Natural killer cell (primary cell): ENCODE measurements around the gene NR6A1. TPM values are rescaled to one million over a fixed set of nuclear protein-coding genes. Genes with fewer than 3 reads are reported as not detected.
A peak's percentile ranks its signal among the peaks of the same experiment; 100 is the strongest.

Experiments used
- ATAC-seq, 3 donors: fragments of 150-1000 bp in 2 of 3; fragments of 200-7000 bp in 1 of 3; cut with Tn5 transposase; 1 replicate in 1 of 3; 2 replicates in 2 of 3; pipeline ENCODE4 v1.10.0; 2021; ENCODE audit warnings: mild to moderate bottlenecking in 2 of 3, moderate library complexity in 2 of 3
- DNase-seq, 2 donors: peaks; one replicate each; pipeline versions ENCODE4 v3.0.0 to v3.0.0-alpha.2; 2013 to 2021; ENCODE audit warnings: mixed read lengths in 1 of 2
- H3K27ac ChIP-seq: one replicate; pipeline ENCODE4 v1.5.1; 2013; ENCODE audit warnings: mild to moderate bottlenecking, low read length
- H3K27me3 ChIP-seq: one replicate; pipeline ENCODE4 v1.6.1; 2013; ENCODE audit warnings: low read length; ENCODE audit not compliant: control insufficient read depth, insufficient read depth
- H3K36me3 ChIP-seq: one replicate; pipeline ENCODE4 v1.6.1; 2013; ENCODE audit warnings: low read length; ENCODE audit not compliant: control insufficient read depth, insufficient read depth
- H3K4me1 ChIP-seq: one replicate; pipeline ENCODE4 v1.6.1; 2013; ENCODE audit warnings: low read length; ENCODE audit not compliant: control insufficient read depth, insufficient read depth
- H3K4me3 ChIP-seq: one replicate; pipeline ENCODE4 v1.5.1; 2013; ENCODE audit warnings: low read length
- H3K9me3 ChIP-seq: one replicate; pipeline ENCODE4 v1.6.1; 2013; ENCODE audit warnings: low read length; ENCODE audit not compliant: control insufficient read depth, insufficient read depth
- H3K27ac Mint-ChIP-seq, 2 donors: one replicate each; pipeline ENCODE4 v1.8.0; 2022; ENCODE audit warnings: mild to moderate bottlenecking in 2 of 2, mixed read lengths in 2 of 2, moderate library complexity in 1 of 2
- H3K27me3 Mint-ChIP-seq, 2 donors: one replicate each; pipeline ENCODE4 v1.8.0; 2022; ENCODE audit warnings: low read depth in 2 of 2, mixed read lengths in 2 of 2
- H3K36me3 Mint-ChIP-seq: one replicate; pipeline ENCODE4 v1.8.0; 2022; ENCODE audit warnings: mixed read lengths
- H3K4me1 Mint-ChIP-seq, 2 donors: one replicate each; pipeline ENCODE4 v1.8.0; 2022; ENCODE audit warnings: mixed read lengths in 2 of 2
- H3K4me3 Mint-ChIP-seq: one replicate; pipeline ENCODE4 v1.8.0; 2022; ENCODE audit warnings: mild to moderate bottlenecking, moderate library complexity, mixed read lengths
- H3K9me3 Mint-ChIP-seq, 2 donors: one replicate each; pipeline ENCODE4 v1.8.0; 2022; ENCODE audit warnings: mixed read lengths in 2 of 2
- WGBS: methylation state at CpG from one replicate; pipeline ENCODE4 v1.1.7; 2013; ENCODE audit warnings: missing lambda C conversion rate; ENCODE audit not compliant: insufficient coverage; 5-methylcytosine and 5-hydroxymethylcytosine counted together
- intact Hi-C: fragments of 100-400 bp; cut with micrococcal nuclease; formaldehyde crosslinking; loops from one replicate; pipeline ENCODE4 v1.14.2; 2022
- total RNA-seq, 4 donors: library from RNA; stranded (reverse); fragments of 120-200 nt in 1 of 4; gene quantifications; one replicate each; pipeline versions ENCODE4 v1.2.3 to v1.2.4, GENCODE V29; 2013 to 2022
- TF ChIP-seq, protein P1 (sequence below): fragments of 200-600 bp; IDR thresholded peaks from one replicate; pipeline ENCODE4 v1.8.0; 2022; ENCODE audit warnings: antibody characterized with exemption

Gene NR6A1
- total RNA-seq, 3 donors from 2014 or later (not counting 1 experiment from before 2014, with no cell fraction given), result 0.07 to 0.75 (median 0.49) TPM

DNA sequence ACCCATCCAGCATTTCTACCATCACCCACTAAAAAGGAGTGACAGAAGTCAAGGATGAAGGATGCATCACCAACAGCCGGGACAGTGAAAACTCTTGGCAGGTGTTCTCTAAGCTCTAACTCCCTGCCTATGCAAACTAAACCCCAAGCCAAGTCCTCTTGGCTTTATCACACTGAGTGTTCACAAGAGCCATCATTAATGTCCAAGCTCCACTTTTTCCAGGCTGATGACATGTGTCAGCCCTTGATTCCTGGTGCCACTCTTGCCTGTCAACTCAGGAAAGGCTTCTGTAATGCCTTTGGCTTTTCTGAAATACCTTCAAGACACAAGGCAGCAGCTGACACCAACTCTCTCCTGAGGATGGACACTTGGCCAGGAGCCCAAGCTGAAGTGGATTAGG is 86.9 kb downstream of the NR6A1 start:
- Mint-ChIP-seq H3K4me3 (peak overlapping the region; percentile 21), H3K27ac (peak overlapping the region; percentile 30 to 61), H3K4me1 (peaks cover 48 to 73% of the 10 kb centered on the region in 2 donors), H3K27me3 (no peaks in the 10 kb centered on the region), H3K36me3 (no peaks in the 10 kb centered on the region), H3K9me3 (no peaks in the 10 kb centered on the region)
- H3K36me3 ChIP-seq, result peaks cover 2% of the 10 kb centered on the region
- 94% methylated on average over 1 of the region's 1 CpG for WGBS
- H3K4me1 ChIP-seq, result peaks cover 12% of the 10 kb centered on the region
- intact Hi-C loops, result no loop called here
- no peaks in the 10 kb centered on the region for H3K9me3 ChIP-seq
- H3K27ac ChIP-seq, result no peak overlapping the region
- no peaks in the 10 kb centered on the region for H3K27me3 ChIP-seq
- DNase-seq (no peak), ATAC-seq (no peak)
- no peak overlapping the region for H3K4me3 ChIP-seq
- TF ChIP-seq, protein P1, sequence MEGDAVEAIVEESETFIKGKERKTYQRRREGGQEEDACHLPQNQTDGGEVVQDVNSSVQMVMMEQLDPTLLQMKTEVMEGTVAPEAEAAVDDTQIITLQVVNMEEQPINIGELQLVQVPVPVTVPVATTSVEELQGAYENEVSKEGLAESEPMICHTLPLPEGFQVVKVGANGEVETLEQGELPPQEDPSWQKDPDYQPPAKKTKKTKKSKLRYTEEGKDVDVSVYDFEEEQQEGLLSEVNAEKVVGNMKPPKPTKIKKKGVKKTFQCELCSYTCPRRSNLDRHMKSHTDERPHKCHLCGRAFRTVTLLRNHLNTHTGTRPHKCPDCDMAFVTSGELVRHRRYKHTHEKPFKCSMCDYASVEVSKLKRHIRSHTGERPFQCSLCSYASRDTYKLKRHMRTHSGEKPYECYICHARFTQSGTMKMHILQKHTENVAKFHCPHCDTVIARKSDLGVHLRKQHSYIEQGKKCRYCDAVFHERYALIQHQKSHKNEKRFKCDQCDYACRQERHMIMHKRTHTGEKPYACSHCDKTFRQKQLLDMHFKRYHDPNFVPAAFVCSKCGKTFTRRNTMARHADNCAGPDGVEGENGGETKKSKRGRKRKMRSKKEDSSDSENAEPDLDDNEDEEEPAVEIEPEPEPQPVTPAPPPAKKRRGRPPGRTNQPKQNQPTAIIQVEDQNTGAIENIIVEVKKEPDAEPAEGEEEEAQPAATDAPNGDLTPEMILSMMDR, result no peak

DNA sequence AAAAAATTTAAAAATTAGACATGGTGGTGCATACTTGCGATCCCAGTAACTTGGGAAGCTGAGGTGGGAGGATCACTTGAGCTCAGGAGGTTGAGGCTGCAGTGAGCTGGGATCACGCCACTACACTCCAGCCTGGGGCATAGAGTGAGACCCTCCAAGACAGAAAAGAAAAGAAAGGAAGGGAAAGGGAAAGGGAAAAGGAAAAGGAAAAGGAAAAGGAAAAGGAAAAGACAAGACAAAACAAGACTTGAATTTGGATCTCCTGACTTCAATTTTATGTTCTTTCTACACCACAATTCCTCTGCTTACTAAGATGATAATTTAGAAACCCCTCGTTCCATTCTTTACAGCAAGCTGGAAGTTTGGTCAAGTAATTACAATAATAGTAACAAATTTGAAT is 88.1 kb downstream of the NR6A1 start:
- Histone ChIP-seq H3K27me3 (no peaks in the 10 kb centered on the region), H3K4me1 (peaks cover 12% of the 10 kb centered on the region), H3K4me3 (no peak overlapping the region), H3K36me3 (peaks cover 2% of the 10 kb centered on the region), H3K9me3 (no peaks in the 10 kb centered on the region), H3K27ac (no peak overlapping the region)
- Mint-ChIP-seq H3K9me3 (no peaks in the 10 kb centered on the region), H3K27ac (peak overlapping the region; percentile 27 to 61), H3K4me1 (peaks cover 52 to 74% of the 10 kb centered on the region in 2 donors), H3K4me3 (no peak overlapping the region), H3K36me3 (no peaks in the 10 kb centered on the region), H3K27me3 (no peaks in the 10 kb centered on the region)
- 97% methylated on average over 2 of the region's 3 CpGs for WGBS
- TF ChIP-seq, protein P1, result no peak
- intact Hi-C loops, result no loop called here
- DNase-seq, result no peak
- ATAC-seq, result no peak

DNA sequence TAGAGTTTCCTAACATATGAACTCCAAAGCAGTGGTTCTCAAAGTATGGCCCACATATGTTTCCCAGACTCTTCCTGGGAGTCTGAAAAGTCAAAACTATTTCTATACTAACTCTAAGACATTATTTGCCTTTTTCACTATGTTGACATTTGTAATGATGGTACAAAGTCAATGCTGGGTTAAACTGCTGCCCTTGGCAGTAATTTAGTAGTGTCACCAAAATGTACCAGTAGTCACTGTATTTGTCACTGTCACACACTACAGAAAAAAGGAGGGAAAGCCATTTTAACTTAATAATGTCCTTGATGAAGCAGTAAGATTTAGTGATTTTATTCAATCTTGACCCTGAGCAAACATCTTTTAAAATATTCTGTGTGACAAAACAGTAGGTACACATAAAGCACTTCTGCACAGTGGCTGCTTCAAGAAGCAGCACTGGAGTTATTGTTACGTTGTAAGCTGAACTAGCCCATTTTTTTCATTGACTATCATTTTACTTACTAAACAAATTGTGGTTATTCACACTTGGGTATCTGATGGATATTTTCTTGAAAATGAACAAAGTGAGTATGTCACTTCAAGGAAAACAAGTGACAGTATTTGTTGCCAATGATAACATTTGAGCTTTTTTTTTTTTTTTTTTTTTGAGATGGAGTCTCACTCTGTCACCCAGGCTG is 90.3 kb downstream of the NR6A1 start:
- peak overlapping the region; percentile 17 for H3K4me3 Mint-ChIP-seq
- no peaks in the 10 kb centered on the region for H3K36me3 Mint-ChIP-seq
- Histone ChIP-seq H3K27me3 (no peaks in the 10 kb centered on the region), H3K4me3 (no peak overlapping the region), H3K36me3 (peaks cover 2% of the 10 kb centered on the region), H3K9me3 (no peaks in the 10 kb centered on the region), H3K4me1 (peaks cover 5% of the 10 kb centered on the region), H3K27ac (no peak overlapping the region)
- DNase-seq (no peak), ATAC-seq (peak in 2 of 3 donors; percentile 24 to 61)
- TF ChIP-seq, protein P1, result no peak
- H3K9me3 Mint-ChIP-seq, result no peaks in the 10 kb centered on the region
- H3K27me3 Mint-ChIP-seq, result no peaks in the 10 kb centered on the region
- H3K4me1 Mint-ChIP-seq, result peaks cover 41 to 75% of the 10 kb centered on the region in 2 donors
- intact Hi-C loops, result no loop called here
- H3K27ac Mint-ChIP-seq, result peak overlapping the region; percentile 41 to 61
- 50% methylated on average over 1 of the region's 1 CpG for WGBS

DNA sequence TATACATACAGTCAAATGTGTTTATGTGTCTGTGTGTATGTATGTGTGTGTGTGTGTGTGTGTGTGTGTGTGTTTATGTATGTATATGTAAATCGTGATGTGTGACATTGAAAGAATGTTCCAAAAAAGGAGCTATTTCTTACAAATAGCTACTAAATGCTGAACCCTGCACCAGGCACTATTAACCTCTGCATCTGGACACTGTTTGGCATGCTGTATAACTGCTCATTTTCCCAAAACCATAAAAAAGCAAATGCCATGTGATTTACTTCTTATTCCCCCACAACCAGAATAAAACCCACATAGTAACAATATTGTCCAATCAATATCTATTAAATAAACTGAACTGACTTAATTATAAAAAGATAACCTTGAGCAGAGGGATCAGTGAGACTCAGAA is 91.1 kb downstream of the NR6A1 start:
- no peak for ATAC-seq
- no peaks in the 10 kb centered on the region for H3K9me3 Mint-ChIP-seq
- Histone ChIP-seq H3K4me1 (peaks cover 5% of the 10 kb centered on the region), H3K27ac (no peak overlapping the region), H3K4me3 (no peak overlapping the region), H3K27me3 (no peaks in the 10 kb centered on the region), H3K9me3 (no peaks in the 10 kb centered on the region), H3K36me3 (peaks cover 2% of the 10 kb centered on the region)
- no peaks in the 10 kb centered on the region for H3K27me3 Mint-ChIP-seq
- 100% methylated on average over 1 of the region's 1 CpG for WGBS
- DNase-seq, result no peak
- no peaks in the 10 kb centered on the region for H3K36me3 Mint-ChIP-seq
- TF ChIP-seq, protein P1, result no peak
- H3K4me1 Mint-ChIP-seq, result peaks cover 49 to 76% of the 10 kb centered on the region in 2 donors
- no peak overlapping the region for H3K4me3 Mint-ChIP-seq
- intact Hi-C loops, result no loop called here
- peak overlapping the region; percentile 41 to 61 for H3K27ac Mint-ChIP-seq
